ENCODE results near the gene CARS2. TPM values are rescaled to one million over a fixed set of nuclear protein-coding genes. Genes with fewer than 3 reads are reported as not detected.
"Not testable (repeated sequence)": the region's sequence is repeated elsewhere in the genome, so short reads cannot be mapped to it uniquely, and the experiment has no call there.

The CARS2 gene
- total RNA-seq, 4 donors from 2014 or later, result 40.0 to 398 (median 65.2) TPM

GRCh38 chr13:110682746-110683145 is 23.2 kb downstream of the CARS2 start:
- TF ChIP-seq CTCF (IDR thresholded peaks at IDR 0.05), result no peak
- ATAC-seq (ENCODE audit: low FRiP score) (no peak), DNase-seq (ENCODE audit: low spot score) (no peak)

GRCh38 chr13:110681868-110682550 is 23.9 kb downstream of the CARS2 start:
- TF ChIP-seq CTCF (IDR thresholded peaks at IDR 0.05), result no peak
- ATAC-seq (ENCODE audit: low FRiP score) (no peak), DNase-seq (ENCODE audit: low spot score) (no peak)

GRCh38 chr13:110680852-110681251 is 25.1 kb downstream of the CARS2 start:
- ATAC-seq (ENCODE audit: low FRiP score) (no peak), DNase-seq (ENCODE audit: low spot score) (no peak)
- TF ChIP-seq CTCF (IDR thresholded peaks at IDR 0.05), result no peak

GRCh38 chr13:110677731-110678545 is 28.0 kb downstream of the CARS2 start:
- TF ChIP-seq CTCF (IDR thresholded peaks at IDR 0.05), result no peak
- DNase-seq (ENCODE audit: low spot score) (no peak), ATAC-seq (ENCODE audit: low FRiP score) (peak; percentile 96)

- ATAC-seq (ENCODE audit: low FRiP score) (no peak), DNase-seq (ENCODE audit: low spot score) (no peak)
- TF ChIP-seq CTCF (IDR thresholded peaks at IDR 0.05), result no peak
Observed at GRCh38 chr13:110676595-110677587, 29.0 kb downstream of the CARS2 start.

- DNase-seq (ENCODE audit: low spot score); ATAC-seq (ENCODE audit: low FRiP score): not testable (repeated sequence)
Observed at GRCh38 chr13:110669814-110670213, 36.1 kb downstream of the CARS2 start.

- DNase-seq (ENCODE audit: low spot score) (no peak), ATAC-seq (ENCODE audit: low FRiP score) (no peak)
- no peak for TF ChIP-seq CTCF (IDR thresholded peaks at IDR 0.05)
Observed at GRCh38 chr13:110669036-110669435, 36.9 kb downstream of the CARS2 start.
